Body of pancreas (tissue), 4 donors: Measurements from ENCODE around the gene TMEM229B. TPM values are rescaled to one million over a fixed set of nuclear protein-coding genes. Genes with fewer than 3 reads are reported as not detected.

Source experiments
- ATAC-seq: fragments of 150-250 bp; one replicate; pipeline ENCODE4 v1.9.1; 2016
- DNase-seq, 4 donors: peaks; one replicate each; pipeline ENCODE4 v3.0.0-alpha.2; 2019
- H3K27ac ChIP-seq, 4 donors: fragments of 200-600 bp; sonication (generic); 1 replicate in 3 of 4; 2 replicates in 1 of 4; pipeline versions ENCODE4 v1.5.1 to v1.6.1; 2016 to 2019; ENCODE audit warnings: mild to moderate bottlenecking in 1 of 4, mixed read lengths in 1 of 4, moderate library complexity in 1 of 4
- H3K27me3 ChIP-seq, 2 donors: fragments of 200-600 bp; sonication (generic); one replicate each; pipeline ENCODE4 v1.6.0; 2016; ENCODE audit warnings: mild to moderate bottlenecking in 1 of 2
- H3K36me3 ChIP-seq, 2 donors: fragments of 200-600 bp; sonication (generic); replicated peaks in 1 of 2; 2 replicates each; pipeline ENCODE4 v1.5.1; 2016; ENCODE audit warnings: low read depth in 2 of 2; ENCODE audit not compliant: insufficient read depth in 1 of 2
- H3K4me1 ChIP-seq: fragments of 200-600 bp; sonication (generic); one replicate; pipeline ENCODE4 v1.6.0; 2016
- H3K4me3 ChIP-seq, 2 donors: fragments of 200-600 bp; sonication (generic); 1 replicate in 1 of 2; 2 replicates in 1 of 2; pipeline ENCODE4 v1.5.1; 2016 to 2019
- H3K9me3 ChIP-seq, 3 donors: fragments of 200-600 bp; sonication (generic); 1 replicate in 2 of 3; 2 replicates in 1 of 3; pipeline ENCODE4 v1.5.1; 2016
- POLR2A ChIP-seq, 3 donors: fragments of 450-650 bp; IDR thresholded peaks; one replicate each; pipeline ENCODE4 v1.6.1; 2016; ENCODE audit warnings: antibody characterized with exemption in 3 of 3, mild to moderate bottlenecking in 2 of 3
- WGBS, 2 donors: methylation state at CpG; one replicate each; pipeline ENCODE4 v1.1.5; 2017; 5-methylcytosine and 5-hydroxymethylcytosine counted together
- intact Hi-C: fragments of 100-400 bp; cut with DNase I; formaldehyde crosslinking; loops from one replicate; pipeline ENCODE4 v1.15.1; 2023
- total RNA-seq, 2 donors: library from RNA; depleted of rRNA; stranded (reverse); fragments of >200 nt; gene quantifications; one replicate each; pipeline ENCODE4 v1.1.0, GENCODE V29; 2016
- TF ChIP-seq, protein P1 (sequence below), 7 experiments: fragments of 450-650 bp in 4 of 7; fragments of 200-600 bp in 3 of 7; sonication (generic) in 3 of 7; IDR thresholded peaks; one replicate each; pipeline ENCODE4 v1.5.1; 2016 to 2019; ENCODE audit warnings: antibody characterized with exemption in 7 of 7

The TMEM229B gene
- total RNA-seq, 2 donors from 2014 or later = 2.0 to 4.4 TPM

GRCh38 chr14:67478800-67479084, 9.8 kb downstream of the TMEM229B start:
- DNase-seq = no peak
- H3K9me3 ChIP-seq = no peaks in the 10 kb centered on the region
- no peaks in the 10 kb centered on the region for H3K27me3 ChIP-seq
- WGBS, 2 donors = 91 to 96% methylated on average over 2 of the region's 2 CpGs
- no peaks in the 10 kb centered on the region for H3K36me3 ChIP-seq
- no peak overlapping the region for H3K4me3 ChIP-seq
- no peak overlapping the region for H3K27ac ChIP-seq
- no peak for ATAC-seq
- intact Hi-C loops = no loop called here
- TF ChIP-seq POLR2A (IDR thresholded peaks at IDR 0.05) = no peak
- TF ChIP-seq, protein P1, sequence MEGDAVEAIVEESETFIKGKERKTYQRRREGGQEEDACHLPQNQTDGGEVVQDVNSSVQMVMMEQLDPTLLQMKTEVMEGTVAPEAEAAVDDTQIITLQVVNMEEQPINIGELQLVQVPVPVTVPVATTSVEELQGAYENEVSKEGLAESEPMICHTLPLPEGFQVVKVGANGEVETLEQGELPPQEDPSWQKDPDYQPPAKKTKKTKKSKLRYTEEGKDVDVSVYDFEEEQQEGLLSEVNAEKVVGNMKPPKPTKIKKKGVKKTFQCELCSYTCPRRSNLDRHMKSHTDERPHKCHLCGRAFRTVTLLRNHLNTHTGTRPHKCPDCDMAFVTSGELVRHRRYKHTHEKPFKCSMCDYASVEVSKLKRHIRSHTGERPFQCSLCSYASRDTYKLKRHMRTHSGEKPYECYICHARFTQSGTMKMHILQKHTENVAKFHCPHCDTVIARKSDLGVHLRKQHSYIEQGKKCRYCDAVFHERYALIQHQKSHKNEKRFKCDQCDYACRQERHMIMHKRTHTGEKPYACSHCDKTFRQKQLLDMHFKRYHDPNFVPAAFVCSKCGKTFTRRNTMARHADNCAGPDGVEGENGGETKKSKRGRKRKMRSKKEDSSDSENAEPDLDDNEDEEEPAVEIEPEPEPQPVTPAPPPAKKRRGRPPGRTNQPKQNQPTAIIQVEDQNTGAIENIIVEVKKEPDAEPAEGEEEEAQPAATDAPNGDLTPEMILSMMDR (IDR thresholded peaks at IDR 0.05) = no peak
- H3K4me1 ChIP-seq = no peaks in the 10 kb centered on the region

DNA sequence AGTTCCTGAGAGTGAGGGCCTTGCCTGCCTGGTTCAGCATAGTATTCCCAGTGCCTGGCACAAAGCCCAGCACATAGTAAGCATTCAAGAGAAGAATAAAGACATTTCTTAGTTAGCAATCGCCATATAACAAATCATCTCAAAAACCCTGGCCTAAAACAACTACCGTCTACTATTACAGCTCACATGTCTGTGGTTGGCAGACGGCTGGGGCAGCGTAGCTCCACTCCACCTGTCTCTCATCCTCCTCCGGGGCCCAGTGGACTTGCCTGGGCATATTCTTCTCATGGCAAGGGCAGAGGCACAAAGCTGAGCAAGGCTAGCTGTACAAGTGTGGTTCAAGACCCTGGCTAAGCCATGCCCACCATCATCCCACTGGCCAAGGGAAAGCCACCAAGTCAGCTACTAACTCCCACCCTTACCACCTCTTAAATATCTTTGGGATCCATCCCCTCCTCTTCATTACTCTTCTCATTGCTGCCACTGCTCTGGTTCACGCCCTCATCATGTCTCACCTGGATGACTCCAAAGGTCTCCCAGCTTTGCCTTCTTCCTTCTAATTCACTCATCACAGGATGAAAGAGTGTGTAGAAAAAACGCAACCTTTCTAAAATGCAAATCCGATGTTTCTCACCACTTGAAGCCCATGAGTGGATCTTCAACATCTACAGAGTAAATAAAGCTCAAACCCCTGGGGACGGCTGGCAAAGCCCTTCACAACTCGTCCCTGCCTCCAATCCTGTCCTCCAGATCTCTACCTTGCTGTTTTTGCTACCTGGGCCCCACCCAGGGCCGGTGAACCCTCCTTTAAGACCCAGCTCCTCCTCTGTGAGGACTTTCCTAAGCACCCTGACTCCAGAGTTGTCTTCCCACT, 10.4 kb downstream of the TMEM229B start:
- H3K9me3 ChIP-seq = no peaks in the 10 kb centered on the region
- ATAC-seq = no peak
- intact Hi-C loops = no loop called here
- WGBS, 2 donors = 88% methylated on average over 11 of the region's 11 CpGs
- H3K4me1 ChIP-seq = no peaks in the 10 kb centered on the region
- no peak for DNase-seq
- H3K27ac ChIP-seq = no peak overlapping the region
- no peaks in the 10 kb centered on the region for H3K27me3 ChIP-seq
- TF ChIP-seq, protein P1 (IDR thresholded peaks at IDR 0.05) = no peak
- TF ChIP-seq POLR2A (IDR thresholded peaks at IDR 0.05) = no peak
- H3K36me3 ChIP-seq = no peaks in the 10 kb centered on the region
- no peak overlapping the region for H3K4me3 ChIP-seq

- ATAC-seq (no peak), DNase-seq (no peak)
- intact Hi-C loops = no loop called here
- 75 to 100% methylated on average over 1 of the region's 1 CpG for WGBS, 2 donors
- H3K4me3 ChIP-seq = no peak overlapping the region
- no peaks in the 10 kb centered on the region for H3K9me3 ChIP-seq
- no peaks in the 10 kb centered on the region for H3K27me3 ChIP-seq
- no peak overlapping the region for H3K27ac ChIP-seq
- H3K36me3 ChIP-seq = no peaks in the 10 kb centered on the region
- H3K4me1 ChIP-seq = no peaks in the 10 kb centered on the region
- TF ChIP-seq POLR2A (IDR thresholded peaks at IDR 0.05) = no peak
- TF ChIP-seq, protein P1 (IDR thresholded peaks at IDR 0.05) = no peak
These were observed 14.2 kb downstream of the TMEM229B start for GRCh38 chr14:67474366-67474765.

DNA sequence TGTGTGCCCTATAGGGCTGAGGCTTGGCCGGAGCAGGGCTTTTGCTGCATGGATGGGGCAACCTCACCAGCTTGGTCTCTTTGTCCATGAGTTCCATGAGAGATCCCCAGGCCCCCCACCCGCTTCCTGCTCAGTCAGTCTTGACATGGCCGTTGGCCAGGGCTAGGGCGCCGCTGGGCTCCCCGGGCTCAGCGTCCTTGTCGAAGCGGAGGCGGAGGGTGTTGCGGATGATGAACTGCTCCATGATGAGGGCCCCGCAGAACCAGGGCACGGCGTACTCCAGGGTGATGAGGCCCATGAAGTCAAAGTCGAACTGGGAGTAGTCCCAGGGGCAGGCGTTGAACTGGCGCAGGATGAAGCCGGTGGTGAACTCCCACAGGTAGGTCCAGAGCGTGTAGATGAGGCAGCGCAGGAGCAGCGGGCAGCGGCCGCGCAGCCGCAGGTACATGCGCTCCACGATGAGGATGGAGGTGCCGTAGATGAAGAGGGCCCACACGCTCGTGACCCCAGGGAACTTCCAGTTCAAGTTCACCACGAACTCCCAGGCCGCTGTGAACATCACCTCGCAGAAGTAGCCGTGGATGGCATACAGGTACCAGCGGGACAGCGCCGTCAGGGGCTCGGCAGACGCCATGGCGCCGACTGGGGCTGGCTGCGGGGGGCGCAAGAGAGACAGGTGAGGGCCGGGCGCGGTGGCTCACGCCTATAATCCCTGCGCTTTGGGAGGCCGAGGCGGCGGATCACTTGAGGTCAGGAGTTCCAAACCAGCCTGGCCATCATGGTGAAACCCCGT, 15.0 kb downstream of the TMEM229B start:
- WGBS, 2 donors = 93 to 95% methylated on average over 27 to 46 of the region's 52 CpGs

More for the DNA sequence above, 15.0 kb downstream of the TMEM229B start:
- no peaks in the 10 kb centered on the region for H3K27me3 ChIP-seq
- intact Hi-C loops = no loop called here
- no peak overlapping the region for H3K27ac ChIP-seq
- DNase-seq (no peak), ATAC-seq (no peak)
- TF ChIP-seq, protein P1 (IDR thresholded peaks at IDR 0.05) = no peak
- TF ChIP-seq POLR2A (IDR thresholded peaks at IDR 0.05) = no peak
- no peaks in the 10 kb centered on the region for H3K9me3 ChIP-seq
- H3K36me3 ChIP-seq = no peaks in the 10 kb centered on the region
- no peaks in the 10 kb centered on the region for H3K4me1 ChIP-seq
- no peak overlapping the region for H3K4me3 ChIP-seq
